Gastroesophageal sphincter (tissue), 4 donors: ENCODE results near the gene METTL16. TPM values are rescaled to one million over a fixed set of nuclear protein-coding genes. Genes with fewer than 3 reads are reported as not detected.
A peak's percentile ranks its signal among the peaks of the same experiment; 100 is the strongest.

Experiments used
- ATAC-seq: fragments of 150-250 bp; one replicate; pipeline ENCODE4 v1.9.1; 2016; ENCODE audit warnings: mild to moderate bottlenecking, moderate library complexity
- H3K27ac ChIP-seq, 4 donors: fragments of 200-600 bp; sonication (generic) in 3 of 4; 1 replicate in 3 of 4; 2 replicates in 1 of 4; pipeline ENCODE4 v1.5.1; 2016 to 2019
- H3K27me3 ChIP-seq: fragments of 200-600 bp; sonication (generic); one replicate; pipeline ENCODE4 v1.5.1; 2019
- H3K36me3 ChIP-seq, 2 donors: fragments of 200-600 bp; sonication (generic); one replicate each; pipeline ENCODE4 v1.5.1; 2019; ENCODE audit warnings: control low read depth in 1 of 2
- H3K4me1 ChIP-seq, 3 donors: fragments of 200-600 bp; sonication (generic); 1 replicate in 2 of 3; 2 replicates in 1 of 3; pipeline ENCODE4 v1.5.1; 2016 to 2019; ENCODE audit warnings: control low read depth in 2 of 3
- H3K4me3 ChIP-seq, 2 donors: fragments of 200-600 bp; sonication (generic); one replicate each; pipeline ENCODE4 v1.5.1; 2019; ENCODE audit warnings: mild to moderate bottlenecking in 1 of 2, moderate library complexity in 1 of 2
- H3K9me3 ChIP-seq, 3 donors: fragments of 200-600 bp; sonication (generic); one replicate each; pipeline ENCODE4 v1.5.1; 2017 to 2019; ENCODE audit warnings: control low read depth in 2 of 3
- CTCF ChIP-seq, 4 experiments: fragments of 200-600 bp in 2 of 4; fragments of 450-650 bp in 2 of 4; sonication (generic) in 1 of 4; IDR thresholded peaks; one replicate each; pipeline ENCODE4 v1.5.1; 2017 to 2019; ENCODE audit warnings: antibody characterized with exemption in 4 of 4, mild to moderate bottlenecking in 2 of 4, moderate library complexity in 2 of 4
- EP300 ChIP-seq: sonication (generic); formaldehyde crosslinking; IDR thresholded peaks from one replicate; pipeline ENCODE4 v1.6.1; 2017; ENCODE audit warnings: antibody characterized with exemption, mild to moderate bottlenecking
- POLR2A ChIP-seq, 2 donors: fragments of 450-650 bp; IDR thresholded peaks; one replicate each; pipeline ENCODE4 v1.6.1; 2017; ENCODE audit warnings: antibody characterized with exemption in 2 of 2, mild to moderate bottlenecking in 2 of 2, moderate library complexity in 1 of 2
- POLR2AphosphoS5 ChIP-seq: sonication (generic); formaldehyde crosslinking; IDR thresholded peaks from one replicate; pipeline ENCODE4 v1.6.1; 2017; ENCODE audit warnings: antibody characterized with exemption
- WGBS, 2 donors: methylation state at CpG; one replicate each; pipeline ENCODE4 v1.1.5; 2018; ENCODE audit warnings: low coverage in 1 of 2; 5-methylcytosine and 5-hydroxymethylcytosine counted together
- total RNA-seq, 4 donors: library from RNA; depleted of rRNA; stranded (reverse); fragments of >200 nt; gene quantifications; one replicate each; pipeline ENCODE4 v1.1.0, GENCODE V29; 2016

The METTL16 gene
- total RNA-seq, 4 donors from 2014 or later, result 30.7 to 68.0 (median 58.7) TPM

- ATAC-seq, result peak; percentile 83
- peaks cover 0 to 64% (median 12%) of the 10 kb centered on the region in 3 donors for H3K4me1 ChIP-seq
- no peaks in the 10 kb centered on the region for H3K27me3 ChIP-seq
- H3K4me3 ChIP-seq, result no peak overlapping the region
- peaks cover 0 to 35% of the 10 kb centered on the region in 2 donors for H3K36me3 ChIP-seq
- H3K9me3 ChIP-seq, result no peaks in the 10 kb centered on the region
- TF ChIP-seq EP300 (no peak), CTCF (IDR thresholded peaks at IDR 0.05) (peak; percentile 94 to 98 (median 96)), POLR2AphosphoS5 (peak; percentile 70), POLR2A (IDR thresholded peaks at IDR 0.05) (no peak)
- peak overlapping the region in 2 of 4 donors; percentile 61 to 70 for H3K27ac ChIP-seq
- WGBS, 2 donors, result 16 to 23% methylated on average over 15 to 18 of the region's 19 CpGs
Observed at GRCh38 chr17:2416010-2416734, 95.5 kb downstream of the METTL16 start.

GRCh38 chr17:2415081-2415480, 96.6 kb downstream of the METTL16 start:
- Histone ChIP-seq H3K27ac (no peak overlapping the region), H3K4me3 (no peak overlapping the region), H3K4me1 (peaks cover 0 to 59% (median 12%) of the 10 kb centered on the region in 3 donors), H3K36me3 (peaks cover 0 to 35% of the 10 kb centered on the region in 2 donors), H3K27me3 (no peaks in the 10 kb centered on the region), H3K9me3 (no peaks in the 10 kb centered on the region)
- 77 to 100% methylated on average over 1 to 8 of the region's 9 CpGs for WGBS, 2 donors
- no peak for ATAC-seq
- TF ChIP-seq CTCF (IDR thresholded peaks at IDR 0.05), result no peak
- TF ChIP-seq POLR2AphosphoS5, result no peak
- TF ChIP-seq EP300, result no peak
- TF ChIP-seq POLR2A (IDR thresholded peaks at IDR 0.05), result no peak

- Histone ChIP-seq H3K36me3 (peaks cover 0 to 29% of the 10 kb centered on the region in 2 donors), H3K9me3 (no peaks in the 10 kb centered on the region), H3K4me1 (peaks cover 0 to 54% (median 11%) of the 10 kb centered on the region in 3 donors), H3K27me3 (no peaks in the 10 kb centered on the region), H3K4me3 (no peak overlapping the region), H3K27ac (no peak overlapping the region)
- no peak for ATAC-seq
- WGBS, 2 donors, result 80% methylated on average over 3 to 4 of the region's 22 CpGs
- TF ChIP-seq CTCF (IDR thresholded peaks at IDR 0.05) (no peak), EP300 (no peak), POLR2AphosphoS5 (no peak), POLR2A (IDR thresholded peaks at IDR 0.05) (no peak)
Observed at GRCh38 chr17:2414446-2415064, 97.1 kb downstream of the METTL16 start.

GRCh38 chr17:2412561-2413021, 99.1 kb downstream of the METTL16 start:
- Histone ChIP-seq H3K9me3 (no peaks in the 10 kb centered on the region), H3K4me1 (peaks cover 0 to 37% (median under 1%) of the 10 kb centered on the region in 3 donors), H3K27me3 (no peaks in the 10 kb centered on the region), H3K27ac (peak overlapping the region in 3 of 4 donors; percentile 44 to 72 (median 61)), H3K36me3 (peaks cover 0 to 24% of the 10 kb centered on the region in 2 donors), H3K4me3 (no peak overlapping the region)
- ATAC-seq, result peak; percentile 42
- 14 to 42% methylated on average over 1 of the region's 2 CpGs for WGBS, 2 donors
- no peak for TF ChIP-seq EP300
- TF ChIP-seq POLR2A (IDR thresholded peaks at IDR 0.05), result no peak
- no peak for TF ChIP-seq CTCF (IDR thresholded peaks at IDR 0.05)
- no peak for TF ChIP-seq POLR2AphosphoS5
